ENCODE measurements around the gene GBX2.

DNA sequence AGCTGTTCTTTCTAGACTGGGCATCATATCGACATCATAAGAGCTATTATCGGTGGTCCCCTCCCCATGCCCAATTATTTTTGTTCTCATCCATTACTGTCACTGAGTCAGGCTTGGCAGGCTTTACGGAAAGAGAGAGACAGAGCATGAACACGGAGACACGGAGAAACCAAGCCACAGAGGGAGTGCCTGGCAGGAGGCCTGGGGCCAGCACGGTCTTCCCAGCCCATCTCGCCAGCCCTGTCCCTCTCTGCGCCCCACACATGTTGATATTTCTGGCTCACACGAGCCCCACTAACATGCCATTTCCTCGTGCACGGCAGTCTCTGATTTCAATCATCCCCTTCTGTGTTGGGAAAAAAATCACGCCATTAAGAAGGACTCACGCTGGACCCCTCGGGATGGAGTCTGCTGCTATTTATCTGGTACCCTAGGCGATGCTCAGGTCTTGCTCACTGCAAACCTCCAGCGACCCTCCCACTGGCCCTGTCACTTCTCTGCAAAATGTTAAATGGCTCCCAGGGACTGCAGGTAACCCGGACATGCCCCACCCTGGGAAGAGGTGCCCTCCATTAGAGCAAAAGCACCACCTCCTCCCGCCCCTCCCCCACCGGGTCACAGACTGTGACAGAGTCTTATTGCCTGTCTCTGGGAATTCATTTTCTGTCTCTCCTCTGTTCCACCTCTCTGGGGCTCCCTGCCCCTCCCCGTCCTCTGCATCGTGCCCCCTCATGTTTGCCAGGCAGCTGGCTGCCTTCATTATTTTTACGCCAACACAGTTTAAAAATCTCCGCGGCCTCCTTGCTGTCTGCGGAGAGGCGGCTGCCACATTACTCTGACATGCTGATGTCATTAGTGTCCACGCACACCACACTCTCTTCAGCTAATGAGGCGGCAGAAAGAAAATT, 40.1 kb upstream of the GBX2 start:
- TF ChIP-seq, protein P1, sequence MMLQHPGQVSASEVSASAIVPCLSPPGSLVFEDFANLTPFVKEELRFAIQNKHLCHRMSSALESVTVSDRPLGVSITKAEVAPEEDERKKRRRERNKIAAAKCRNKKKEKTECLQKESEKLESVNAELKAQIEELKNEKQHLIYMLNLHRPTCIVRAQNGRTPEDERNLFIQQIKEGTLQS (IDR thresholded peaks at IDR 0.05) = no peak
- TF ChIP-seq, protein P2, sequence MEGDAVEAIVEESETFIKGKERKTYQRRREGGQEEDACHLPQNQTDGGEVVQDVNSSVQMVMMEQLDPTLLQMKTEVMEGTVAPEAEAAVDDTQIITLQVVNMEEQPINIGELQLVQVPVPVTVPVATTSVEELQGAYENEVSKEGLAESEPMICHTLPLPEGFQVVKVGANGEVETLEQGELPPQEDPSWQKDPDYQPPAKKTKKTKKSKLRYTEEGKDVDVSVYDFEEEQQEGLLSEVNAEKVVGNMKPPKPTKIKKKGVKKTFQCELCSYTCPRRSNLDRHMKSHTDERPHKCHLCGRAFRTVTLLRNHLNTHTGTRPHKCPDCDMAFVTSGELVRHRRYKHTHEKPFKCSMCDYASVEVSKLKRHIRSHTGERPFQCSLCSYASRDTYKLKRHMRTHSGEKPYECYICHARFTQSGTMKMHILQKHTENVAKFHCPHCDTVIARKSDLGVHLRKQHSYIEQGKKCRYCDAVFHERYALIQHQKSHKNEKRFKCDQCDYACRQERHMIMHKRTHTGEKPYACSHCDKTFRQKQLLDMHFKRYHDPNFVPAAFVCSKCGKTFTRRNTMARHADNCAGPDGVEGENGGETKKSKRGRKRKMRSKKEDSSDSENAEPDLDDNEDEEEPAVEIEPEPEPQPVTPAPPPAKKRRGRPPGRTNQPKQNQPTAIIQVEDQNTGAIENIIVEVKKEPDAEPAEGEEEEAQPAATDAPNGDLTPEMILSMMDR (IDR thresholded peaks at IDR 0.05 in 2 of 3, conservative IDR thresholded peaks at IDR 0.05 in 1 of 3; ENCODE audit: borderline replicate concordance in 1 of 3, insufficient read depth in 1 of 3, low read depth in 2 of 3, low read length in 2 of 3) = no peak
- TF ChIP-seq SIN3A (IDR thresholded peaks at IDR 0.05; ENCODE audit: low read depth) (no peak), EZH2 (IDR thresholded peaks at IDR 0.05) (no peak), EGR1 (IDR thresholded peaks at IDR 0.05; ENCODE audit: low read depth) (no peak)
- TF ChIP-seq, protein P3, sequence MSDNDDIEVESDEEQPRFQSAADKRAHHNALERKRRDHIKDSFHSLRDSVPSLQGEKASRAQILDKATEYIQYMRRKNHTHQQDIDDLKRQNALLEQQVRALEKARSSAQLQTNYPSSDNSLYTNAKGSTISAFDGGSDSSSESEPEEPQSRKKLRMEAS (IDR thresholded peaks at IDR 0.05) = no peak
